Esophagus squamous epithelium (tissue), 4 donors: ENCODE data around the gene TCF7.

Source experiments
- POLR2A ChIP-seq, 4 donors: fragments of 450-650 bp; IDR thresholded peaks; one replicate each; pipeline ENCODE4 v1.6.1; 2017; ENCODE audit warnings: antibody characterized with exemption in 4 of 4, mild to moderate bottlenecking in 4 of 4, moderate library complexity in 3 of 4
- TF ChIP-seq, protein P1 (sequence below), 6 experiments: fragments of 450-650 bp in 4 of 6; fragments of 200-600 bp in 2 of 6; sonication (generic) in 2 of 6; IDR thresholded peaks; one replicate each; pipeline ENCODE4 v1.5.1; 2016 to 2019; ENCODE audit warnings: antibody characterized with exemption in 6 of 6, mild to moderate bottlenecking in 4 of 6, moderate library complexity in 4 of 6

DNA sequence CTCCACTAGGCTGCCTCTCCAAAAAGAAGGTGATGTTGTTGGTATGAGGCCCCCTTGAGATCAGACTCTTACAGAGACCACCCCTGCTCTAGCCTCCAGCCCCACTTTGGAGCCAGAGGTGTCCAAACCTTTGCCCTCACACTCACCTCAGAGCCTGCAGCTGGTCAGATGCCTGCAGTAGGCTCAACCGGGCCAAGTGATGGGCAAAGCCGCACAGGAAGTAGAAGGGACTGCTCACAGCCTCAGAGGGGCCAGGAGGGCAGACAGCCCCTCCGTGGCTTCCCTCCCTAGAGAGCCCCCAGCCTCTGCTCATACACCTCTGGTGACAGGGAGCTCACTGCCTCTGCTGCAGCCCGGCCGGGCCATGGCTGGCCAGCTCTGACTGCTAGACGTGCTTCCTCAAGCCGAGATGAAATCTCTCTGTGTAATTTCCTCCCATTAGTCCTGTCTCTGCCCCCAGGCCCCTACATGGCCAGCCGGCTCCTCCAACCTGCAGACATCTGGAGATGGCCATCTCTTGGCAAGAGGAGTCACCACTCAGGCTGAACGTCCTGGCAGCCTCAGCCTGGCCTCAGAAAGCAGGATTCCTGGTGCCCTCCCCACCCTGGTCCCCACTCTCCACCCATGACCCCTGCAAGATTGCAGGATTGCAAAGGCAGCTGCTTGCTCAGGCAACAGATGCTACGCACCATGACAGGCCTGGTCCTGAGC lies 7.3 kb upstream of the TCF7 start:
- TF ChIP-seq, protein P1, sequence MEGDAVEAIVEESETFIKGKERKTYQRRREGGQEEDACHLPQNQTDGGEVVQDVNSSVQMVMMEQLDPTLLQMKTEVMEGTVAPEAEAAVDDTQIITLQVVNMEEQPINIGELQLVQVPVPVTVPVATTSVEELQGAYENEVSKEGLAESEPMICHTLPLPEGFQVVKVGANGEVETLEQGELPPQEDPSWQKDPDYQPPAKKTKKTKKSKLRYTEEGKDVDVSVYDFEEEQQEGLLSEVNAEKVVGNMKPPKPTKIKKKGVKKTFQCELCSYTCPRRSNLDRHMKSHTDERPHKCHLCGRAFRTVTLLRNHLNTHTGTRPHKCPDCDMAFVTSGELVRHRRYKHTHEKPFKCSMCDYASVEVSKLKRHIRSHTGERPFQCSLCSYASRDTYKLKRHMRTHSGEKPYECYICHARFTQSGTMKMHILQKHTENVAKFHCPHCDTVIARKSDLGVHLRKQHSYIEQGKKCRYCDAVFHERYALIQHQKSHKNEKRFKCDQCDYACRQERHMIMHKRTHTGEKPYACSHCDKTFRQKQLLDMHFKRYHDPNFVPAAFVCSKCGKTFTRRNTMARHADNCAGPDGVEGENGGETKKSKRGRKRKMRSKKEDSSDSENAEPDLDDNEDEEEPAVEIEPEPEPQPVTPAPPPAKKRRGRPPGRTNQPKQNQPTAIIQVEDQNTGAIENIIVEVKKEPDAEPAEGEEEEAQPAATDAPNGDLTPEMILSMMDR (IDR thresholded peaks at IDR 0.05): no peak
- no peak for TF ChIP-seq POLR2A (IDR thresholded peaks at IDR 0.05)
